PC-3 (cell line): ENCODE data around the gene PPRC1. TPM values are rescaled to one million over a fixed set of nuclear protein-coding genes. Genes with fewer than 3 reads are reported as not detected.

Source experiments
- ATAC-seq: fragments of 200-7000 bp; cut with Tn5 transposase; 2 replicates; pipeline ENCODE4 v1.9.1; 2020; ENCODE audit warnings: mild to moderate bottlenecking, moderate library complexity
- BruUV-seq: library from RNA; stranded (reverse); fragments of 400-500 nt; replicated peaks from 2 replicates; lab custom pipeline; 2021; lab: Mats Ljungman, UMichigan
- CTCF ChIA-PET: fragments of 300-600 bp; sonication (Branson Sonifier 250); formaldehyde crosslinking; loops from one replicate; lab custom pipeline; 2022; ENCODE audit warnings: antibody characterized with exemption; lab: Charles Lee
- POLR2A ChIA-PET: fragments of 300-600 bp; sonication (Branson Sonifier 250); formaldehyde crosslinking; loops from one replicate; lab custom pipeline; 2022; ENCODE audit warnings: antibody characterized with exemption; ENCODE audit not compliant: unreplicated experiment; lab: Charles Lee
- DNase-seq: peaks from one replicate; pipeline ENCODE4 v3.0.0-alpha.2; 2015
- H2AFZ ChIP-seq: fragments of 300-600 bp; sonication (generic); 2 replicates; pipeline ENCODE4 v1.6.0; 2016; ENCODE audit warnings: antibody characterized with exemption, low read length
- H3F3A ChIP-seq: fragments of 300-600 bp; sonication (generic); one replicate; pipeline ENCODE4 v1.6.0; 2017; ENCODE audit warnings: antibody characterized with exemption, low read length, control low read depth, mild to moderate bottlenecking; ENCODE audit not compliant: unreplicated experiment
- H3K27ac ChIP-seq: fragments of 300-600 bp; sonication (generic); 2 replicates; pipeline ENCODE4 v1.5.1; 2016; ENCODE audit warnings: mild to moderate bottlenecking, low read length
- H3K27me3 ChIP-seq: fragments of 300-600 bp; sonication (generic); 2 replicates; pipeline ENCODE4 v1.6.1; 2016; ENCODE audit warnings: low read length, mixed read lengths
- H3K36me3 ChIP-seq: fragments of 300-600 bp; sonication (generic); 2 replicates; pipeline ENCODE4 v1.6.1; 2016; ENCODE audit warnings: low read depth, mixed run types, low read length, mixed read lengths
- H3K4me1 ChIP-seq: fragments of 300-600 bp; sonication (generic); 2 replicates; pipeline ENCODE4 v1.5.1; 2016; ENCODE audit warnings: low read length; ENCODE audit not compliant: insufficient read depth
- H3K4me2 ChIP-seq: fragments of 300-600 bp; sonication (generic); 2 replicates; pipeline ENCODE4 v1.6.0; 2016; ENCODE audit warnings: low read length
- H3K4me3 ChIP-seq: fragments of 300-600 bp; sonication (generic); 2 replicates; pipeline ENCODE4 v1.5.1; 2016; ENCODE audit warnings: mild to moderate bottlenecking, low read length, mixed read lengths
- H3K79me2 ChIP-seq: fragments of 300-600 bp; sonication (generic); 2 replicates; pipeline ENCODE4 v1.6.1; 2017; ENCODE audit warnings: low read length, mixed read lengths
- H3K9ac ChIP-seq: fragments of 300-600 bp; sonication (generic); 2 replicates; pipeline ENCODE4 v1.6.0; 2016; ENCODE audit warnings: mild to moderate bottlenecking, low read length
- H3K9me2 ChIP-seq: fragments of 300-600 bp; sonication (generic); replicated peaks from 2 replicates; pipeline ENCODE4 v1.6.1; 2016; ENCODE audit warnings: mixed run types, low read length, mixed read lengths
- H3K9me3 ChIP-seq: fragments of 300-600 bp; sonication (generic); 2 replicates; pipeline ENCODE4 v1.6.1; 2016; ENCODE audit warnings: low read length, mixed read lengths
- H4K20me1 ChIP-seq: fragments of 300-600 bp; sonication (generic); 2 replicates; pipeline ENCODE4 v1.6.1; 2016; ENCODE audit warnings: low read length, mixed read lengths
- EZH2 ChIP-seq: fragments of 300-600 bp; sonication (generic); IDR thresholded peaks from one replicate; pipeline ENCODE4 v1.6.1; 2017; ENCODE audit warnings: antibody characterized with exemption, mild to moderate bottlenecking, low read length; ENCODE audit not compliant: unreplicated experiment
- EZH2phosphoT487 ChIP-seq: fragments of 300-600 bp; sonication (generic); IDR thresholded peaks from 2 replicates; pipeline ENCODE4 v1.6.1; 2018; ENCODE audit warnings: mild to moderate bottlenecking, antibody characterized with exemption, low read length, borderline replicate concordance
- intact Hi-C: fragments of 100-400 bp; cut with micrococcal nuclease; formaldehyde crosslinking; loops from 2 replicates; pipeline ENCODE4 v1.9.0; 2023
- total RNA-seq: library from RNA; depleted of rRNA; stranded (reverse); fragments of >200 nt; gene quantifications from 2 replicates; pipeline ENCODE4 v1.2.3, GENCODE V29; 2014
- TF ChIP-seq, protein P1 (sequence below): fragments of 300-600 bp; sonication (generic); conservative IDR thresholded peaks from 2 replicates; pipeline ENCODE4 v1.5.1; 2017; ENCODE audit warnings: antibody characterized with exemption, low read depth, mild to moderate bottlenecking, low read length

The PPRC1 gene
- total RNA-seq, 1 experiment from 2014 or later = 27.6 TPM

DNA sequence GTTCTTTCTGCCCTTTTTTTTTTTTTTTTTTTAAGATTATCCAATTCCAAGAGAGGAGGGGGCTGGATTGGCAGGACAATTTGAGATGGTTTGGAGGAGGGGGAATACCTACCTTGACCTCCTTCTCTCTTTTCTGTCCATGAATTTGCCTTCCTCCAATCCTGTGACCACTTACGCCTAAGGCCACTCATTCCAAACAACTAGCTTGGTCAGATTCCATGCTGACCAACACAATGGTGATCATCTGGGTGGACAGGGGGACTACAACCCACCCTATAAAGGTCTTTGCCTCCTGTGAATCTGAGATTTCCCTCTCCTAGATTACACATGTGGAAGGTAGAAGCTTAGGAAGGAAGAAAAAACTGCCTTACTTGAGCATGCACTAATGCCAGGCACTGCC lies 10.4 kb upstream of the PPRC1 start:
- DNase-seq (no peak), ATAC-seq (no peak)
- POLR2A ChIA-PET = interaction anchor here (0.6 kb wide), 1 partner anchor 57 kb away, joined by 3 read pairs; the partner anchor contains the start of gene HPS6
- Histone ChIP-seq H3K27ac (no peak overlapping the region), H3K79me2 (peaks cover 25% of the 10 kb centered on the region), H3K4me3 (no peak overlapping the region), H3K9me3 (no peaks in the 10 kb centered on the region), H3K27me3 (no peaks in the 10 kb centered on the region), H3K4me1 (peaks cover 15% of the 10 kb centered on the region), H4K20me1 (no peaks in the 10 kb centered on the region), H3K36me3 (no peaks in the 10 kb centered on the region), H2AFZ (no peak overlapping the region), H3K4me2 (no peak overlapping the region), H3K9me2 (no peaks in the 10 kb centered on the region), H3F3A (no peaks in the 10 kb centered on the region), H3K9ac (no peak overlapping the region)
- no peak for TF ChIP-seq EZH2phosphoT487
- TF ChIP-seq, protein P1, sequence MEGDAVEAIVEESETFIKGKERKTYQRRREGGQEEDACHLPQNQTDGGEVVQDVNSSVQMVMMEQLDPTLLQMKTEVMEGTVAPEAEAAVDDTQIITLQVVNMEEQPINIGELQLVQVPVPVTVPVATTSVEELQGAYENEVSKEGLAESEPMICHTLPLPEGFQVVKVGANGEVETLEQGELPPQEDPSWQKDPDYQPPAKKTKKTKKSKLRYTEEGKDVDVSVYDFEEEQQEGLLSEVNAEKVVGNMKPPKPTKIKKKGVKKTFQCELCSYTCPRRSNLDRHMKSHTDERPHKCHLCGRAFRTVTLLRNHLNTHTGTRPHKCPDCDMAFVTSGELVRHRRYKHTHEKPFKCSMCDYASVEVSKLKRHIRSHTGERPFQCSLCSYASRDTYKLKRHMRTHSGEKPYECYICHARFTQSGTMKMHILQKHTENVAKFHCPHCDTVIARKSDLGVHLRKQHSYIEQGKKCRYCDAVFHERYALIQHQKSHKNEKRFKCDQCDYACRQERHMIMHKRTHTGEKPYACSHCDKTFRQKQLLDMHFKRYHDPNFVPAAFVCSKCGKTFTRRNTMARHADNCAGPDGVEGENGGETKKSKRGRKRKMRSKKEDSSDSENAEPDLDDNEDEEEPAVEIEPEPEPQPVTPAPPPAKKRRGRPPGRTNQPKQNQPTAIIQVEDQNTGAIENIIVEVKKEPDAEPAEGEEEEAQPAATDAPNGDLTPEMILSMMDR = no peak
- no TSS peak for BruUV-seq
- CTCF ChIA-PET = no interaction called here
- intact Hi-C loops = no loop called here

DNA sequence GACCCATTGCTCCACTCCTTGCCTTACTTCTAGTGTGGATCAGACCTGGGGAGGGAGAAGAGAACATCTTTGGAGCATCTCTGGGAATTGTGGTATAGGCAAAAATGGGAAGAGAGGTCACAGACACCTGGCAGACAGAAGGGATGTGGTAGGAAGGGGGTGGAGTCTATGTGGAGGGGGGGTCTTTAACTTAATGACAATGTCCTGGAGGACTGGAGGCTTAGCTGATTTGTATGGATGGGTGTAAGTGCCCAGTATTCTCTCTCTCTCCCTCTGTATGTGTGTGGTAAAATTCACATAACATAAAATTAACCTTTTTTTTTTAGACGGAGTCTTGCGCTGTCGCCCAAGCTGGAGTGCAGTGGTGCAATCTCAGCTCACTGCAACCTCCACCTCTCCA lies 9.6 kb upstream of the PPRC1 start:
- H3K4me3 ChIP-seq = no peak overlapping the region
- ChIA-PET CTCF (no interaction called here), POLR2A (interaction anchor here (0.6 kb wide), 1 partner anchor 58 kb away, joined by 3 read pairs; the partner anchor contains the start of gene HPS6)
- H3K9ac ChIP-seq = no peak overlapping the region
- no peaks in the 10 kb centered on the region for H4K20me1 ChIP-seq
- H3K27ac ChIP-seq = no peak overlapping the region
- no peaks in the 10 kb centered on the region for H3K9me3 ChIP-seq
- H3K4me2 ChIP-seq = no peak overlapping the region
- intact Hi-C loops = no loop called here
- no peaks in the 10 kb centered on the region for H3K36me3 ChIP-seq
- peaks cover 8% of the 10 kb centered on the region; the same call in 1 of the 2 replicates for H3K4me1 ChIP-seq
- ATAC-seq (no peak), DNase-seq (no peak)
- peaks cover 17% of the 10 kb centered on the region for H3K79me2 ChIP-seq
- no peaks in the 10 kb centered on the region for H3K9me2 ChIP-seq
- H2AFZ ChIP-seq = no peak overlapping the region
- no peaks in the 10 kb centered on the region for H3K27me3 ChIP-seq
- BruUV-seq = no TSS peak
- TF ChIP-seq, protein P1 = no peak
- TF ChIP-seq EZH2 (no peak), EZH2phosphoT487 (no peak)
- H3F3A ChIP-seq = no peaks in the 10 kb centered on the region
